H1 (cell line): ENCODE results near the gene AREG. TPM values are rescaled to one million over a fixed set of nuclear protein-coding genes. Genes with fewer than 3 reads are reported as not detected.

ENCODE experiments used
- CTCF ChIA-PET: fragments of 300-600 bp; sonication (Branson Sonifier 250); formaldehyde crosslinking; loops from one replicate; lab custom pipeline; 2021; ENCODE audit not compliant: partially characterized antibody; lab: Charles Lee
- POLR2A ChIA-PET: fragments of 300-600 bp; sonication (Branson Sonifier 250); formaldehyde crosslinking; loops from one replicate; lab custom pipeline; 2021; ENCODE audit warnings: inconsistent platforms; ENCODE audit not compliant: partially characterized antibody; lab: Charles Lee
- DNase-seq, 2 experiments: peaks; one replicate each; pipeline versions ENCODE4 v3.0.0 to v3.0.0-alpha.2; 2010 to 2022; ENCODE audit warnings: low spot score in 2 of 2, low read depth in 1 of 2, mixed read lengths in 1 of 2
- FAIRE-seq: peaks from 2 replicates; lab custom pipeline; 2011; peaks lifted over from hg19 to GRCh38; lab: Jason Lieb, UNC
- H2AFZ ChIP-seq: 2 replicates; pipeline ENCODE4 v1.8.1; 2012; ENCODE audit warnings: low read length, inconsistent platforms
- H2AK5ac ChIP-seq: 2 replicates; pipeline ENCODE4 v1.6.1; 2013; ENCODE audit warnings: low read depth, low read length
- H2BK120ac ChIP-seq: replicated peaks from 2 replicates; pipeline ENCODE3; 2013; ENCODE audit warnings: low read depth, low read length, inconsistent platforms
- H2BK12ac ChIP-seq: 2 replicates; pipeline ENCODE4 v1.6.1; 2013; ENCODE audit warnings: low read depth, low read length
- H2BK15ac ChIP-seq: 2 replicates; pipeline ENCODE4 v1.6.1; 2013; ENCODE audit warnings: low read length
- H2BK20ac ChIP-seq: 2 replicates; pipeline ENCODE4 v1.6.1; 2013; ENCODE audit warnings: low read length
- H2BK5ac ChIP-seq: 2 replicates; pipeline ENCODE4 v1.6.1; 2013; ENCODE audit warnings: low read depth, low read length
- H3K14ac ChIP-seq: 2 replicates; pipeline ENCODE4 v1.6.1; 2013; ENCODE audit warnings: inconsistent platforms; ENCODE audit not compliant: insufficient read length
- H3K18ac ChIP-seq: 2 replicates; pipeline ENCODE4 v1.6.1; 2013; ENCODE audit warnings: low read length; ENCODE audit errors: extremely low read depth
- H3K23ac ChIP-seq: 2 replicates; pipeline ENCODE4 v1.6.1; 2013; ENCODE audit warnings: inconsistent platforms; ENCODE audit not compliant: insufficient read length
- H3K23me2 ChIP-seq: 2 replicates; pipeline ENCODE4 v1.6.1; 2013; ENCODE audit warnings: low read depth, low read length
- H3K27ac ChIP-seq: 2 replicates; pipeline ENCODE4 v1.6.1; 2011; ENCODE audit warnings: low read depth, low read length, inconsistent platforms
- H3K27me3 ChIP-seq, 4 experiments: replicated peaks in 1 of 4; 1 replicate in 1 of 4; 2 replicates in 3 of 4; pipeline versions ENCODE4 v1.6.1 to v1.8.1; 2011 to 2013; ENCODE audit warnings: low read length in 3 of 4, mild to moderate bottlenecking in 3 of 4, inconsistent platforms in 2 of 4, mixed read lengths in 2 of 4, moderate library complexity in 1 of 4; ENCODE audit not compliant: control insufficient read depth in 3 of 4, insufficient read depth in 3 of 4; ENCODE audit errors: extremely low read depth in 1 of 4
- H3K36me3 ChIP-seq, 4 experiments: 2 replicates each; pipeline versions ENCODE4 v1.6.1 to v1.8.1; 2011 to 2013; ENCODE audit warnings: mild to moderate bottlenecking in 4 of 4, low read length in 3 of 4, moderate library complexity in 2 of 4, control low read depth in 1 of 4, inconsistent platforms in 1 of 4; ENCODE audit not compliant: insufficient read depth in 4 of 4, control insufficient read depth in 2 of 4
- H3K4ac ChIP-seq: replicated peaks from 2 replicates; pipeline ENCODE3; 2013; ENCODE audit warnings: low read length, low read depth, mixed read lengths, inconsistent platforms; ENCODE audit not compliant: insufficient read length
- H3K4me1 ChIP-seq, 4 experiments: replicated peaks in 1 of 4; 1 replicate in 1 of 4; 2 replicates in 3 of 4; pipeline versions ENCODE4 v1.6.1 to v1.8.1; 2011 to 2013; ENCODE audit warnings: low read length in 3 of 4, inconsistent platforms in 2 of 4, mixed read lengths in 1 of 4; ENCODE audit not compliant: insufficient read depth in 4 of 4, control insufficient read depth in 3 of 4
- H3K4me2 ChIP-seq, 2 experiments: 2 replicates each; pipeline versions ENCODE4 v1.6.1 to v1.8.1; 2011 to 2013; ENCODE audit warnings: low read depth in 2 of 2, low read length in 2 of 2, control low read depth in 1 of 2, inconsistent platforms in 1 of 2, mild to moderate bottlenecking in 1 of 2; ENCODE audit not compliant: insufficient read depth in 1 of 2
- H3K4me3 ChIP-seq, 4 experiments: fragments of 200-600, 300-600 bp in 1 of 4; sonication (generic), shearing (Covaris generic), sonication (Bioruptor Twin) in 1 of 4; 2 replicates each; pipeline versions ENCODE4 v1.5.1 to v1.8.1; 2011 to 2016; ENCODE audit warnings: low read length in 4 of 4, low read depth in 3 of 4, control low read depth in 2 of 4, inconsistent platforms in 2 of 4, mild to moderate bottlenecking in 2 of 4, mixed read lengths in 1 of 4, moderate library complexity in 1 of 4; ENCODE audit not compliant: insufficient read depth in 2 of 4; ENCODE audit errors: extremely low read depth in 1 of 4
- H3K56ac ChIP-seq: replicated peaks from 2 replicates; pipeline ENCODE3; 2013; ENCODE audit warnings: low read depth, mild to moderate bottlenecking, mixed read lengths, low read length, inconsistent platforms; ENCODE audit not compliant: insufficient read length
- H3K79me1 ChIP-seq: 2 replicates; pipeline ENCODE4 v1.6.1; 2013; ENCODE audit warnings: low read depth, low read length, control low read depth
- H3K79me2 ChIP-seq, 2 experiments: 2 replicates each; pipeline versions ENCODE4 v1.6.1 to v1.8.1; 2012 to 2013; ENCODE audit warnings: low read length in 2 of 2, mild to moderate bottlenecking in 2 of 2, inconsistent platforms in 1 of 2; ENCODE audit not compliant: insufficient read depth in 2 of 2, control insufficient read depth in 1 of 2
- H3K9ac ChIP-seq, 4 experiments: replicated peaks in 1 of 4; 1 replicate in 1 of 4; 2 replicates in 3 of 4; pipeline versions ENCODE4 v1.6.1 to v1.8.1; 2011 to 2013; ENCODE audit warnings: low read depth in 3 of 4, low read length in 3 of 4, control low read depth in 2 of 4, mild to moderate bottlenecking in 2 of 4, moderate library complexity in 2 of 4, inconsistent platforms in 1 of 4; ENCODE audit errors: extremely low read depth in 1 of 4
- H3K9me3 ChIP-seq, 2 experiments: 2 replicates each; pipeline versions ENCODE4 v1.6.1 to v1.8.1; 2012 to 2013; ENCODE audit warnings: mild to moderate bottlenecking in 2 of 2, moderate library complexity in 2 of 2, control low read depth in 1 of 2, inconsistent platforms in 1 of 2, low read depth in 1 of 2, low read length in 1 of 2, mixed read lengths in 1 of 2; ENCODE audit not compliant: insufficient read depth in 2 of 2
- H4K20me1 ChIP-seq, 2 experiments: replicated peaks in 1 of 2; 2 replicates each; pipeline versions ENCODE3 to v1.8.1; 2011 to 2013; ENCODE audit warnings: inconsistent platforms in 2 of 2, low read length in 2 of 2, mild to moderate bottlenecking in 1 of 2; ENCODE audit not compliant: insufficient read depth in 2 of 2, control insufficient read depth in 1 of 2
- H4K5ac ChIP-seq: 2 replicates; pipeline ENCODE4 v1.6.1; 2013; ENCODE audit warnings: low read length, low read depth, mixed read lengths, inconsistent platforms; ENCODE audit not compliant: insufficient read length
- H4K8ac ChIP-seq: 2 replicates; pipeline ENCODE4 v1.8.0; 2013; ENCODE audit warnings: mild to moderate bottlenecking, moderate library complexity, low read length, inconsistent platforms; ENCODE audit not compliant: insufficient read depth; ENCODE audit errors: extremely low read depth
- H4K91ac ChIP-seq: replicated peaks from 2 replicates; pipeline ENCODE3; 2013; ENCODE audit warnings: low read length, mixed read lengths, inconsistent platforms; ENCODE audit not compliant: insufficient read length
- BRCA1 ChIP-seq: IDR thresholded peaks from 2 replicates; pipeline ENCODE4 v1.6.1; 2012; ENCODE audit warnings: low read depth, low read length, improper control_type of control experiment
- CBX8 ChIP-seq: fragments of 300-800, 300-1000 bp; sonication (generic); IDR thresholded peaks from 2 replicates; pipeline ENCODE4 v1.7.1; 2016; ENCODE audit warnings: low read depth, low read length, borderline replicate concordance
- GTF2F1 ChIP-seq: IDR thresholded peaks from 2 replicates; pipeline ENCODE4 v1.6.1; 2012; ENCODE audit warnings: low read depth, low read length, improper control_type of control experiment, borderline replicate concordance
- KDM4A ChIP-seq: IDR thresholded peaks from one replicate; pipeline ENCODE4 v1.7.1; 2012; ENCODE audit warnings: low read depth, mild to moderate bottlenecking, moderate library complexity, low read length, inconsistent platforms; ENCODE audit not compliant: severe bottlenecking
- KDM5A ChIP-seq: fragments of 200-600 bp; IDR thresholded peaks from 2 replicates; pipeline ENCODE4 v1.7.1; 2012; ENCODE audit warnings: mild to moderate bottlenecking, low read length, inconsistent platforms, mixed read lengths
- PHF8 ChIP-seq: fragments of 200-600 bp; sonication (generic); conservative IDR thresholded peaks from 2 replicates; pipeline ENCODE4 v1.7.1; 2012; ENCODE audit warnings: low read depth, mild to moderate bottlenecking, inconsistent platforms, low read length, moderate library complexity
- RBBP5 ChIP-seq: IDR thresholded peaks from 2 replicates; pipeline ENCODE4 v1.7.1; 2012; ENCODE audit warnings: low read depth, mild to moderate bottlenecking, inconsistent platforms, low read length, moderate library complexity, borderline replicate concordance
- SIN3A ChIP-seq, 2 experiments: IDR thresholded peaks in 1 of 2; conservative IDR thresholded peaks in 1 of 2; 2 replicates each; pipeline ENCODE4 v1.6.1; 2011 to 2012; ENCODE audit warnings: low read length in 2 of 2, improper control_type of control experiment in 1 of 2, low read depth in 1 of 2, mild to moderate bottlenecking in 1 of 2
- SIX5 ChIP-seq: IDR thresholded peaks from 2 replicates; pipeline ENCODE4 v1.6.1; 2011; ENCODE audit warnings: mild to moderate bottlenecking, low read depth, low read length
- SP2 ChIP-seq: IDR thresholded peaks from 2 replicates; pipeline ENCODE4 v1.6.1; 2012; ENCODE audit warnings: mild to moderate bottlenecking, low read length, inconsistent platforms
- SUZ12 ChIP-seq: fragments of 200-600 bp; sonication (generic); IDR thresholded peaks from 2 replicates; pipeline ENCODE4 v1.6.1; 2012; ENCODE audit warnings: mild to moderate bottlenecking, inconsistent platforms, low read length, moderate library complexity, mixed read lengths
- TBP ChIP-seq: IDR thresholded peaks from 2 replicates; pipeline ENCODE4 v1.6.1; 2011; ENCODE audit warnings: low read depth, low read length, improper control_type of control experiment
- WGBS, 2 experiments: shearing (Covaris generic) in 1 of 2; methylation state at CpG; one replicate each; pipeline versions ENCODE4 v1.1.6 to v1.1.7; 2013 to 2015; ENCODE audit warnings: low lambda C conversion rate in 2 of 2, mixed read lengths in 2 of 2, inconsistent platforms in 1 of 2, low coverage in 1 of 2, missing lambda C conversion rate in 1 of 2; ENCODE audit not compliant: insufficient replicate concordance in 2 of 2, insufficient coverage in 1 of 2, insufficient read length in 1 of 2; ENCODE audit errors: extremely low coverage in 1 of 2, missing lambda C conversion rate in 1 of 2; 5-methylcytosine and 5-hydroxymethylcytosine counted together
- polyA plus RNA-seq, 7 experiments: library from polyadenylated mRNA; depleted of rRNA in 3 of 7; stranded (reverse) in 5 of 7; unstranded in 2 of 7; fragments of >200 nt in 5 of 7; fragments of 200-250 nt in 2 of 7; gene quantifications; 1 replicate in 5 of 7; 2 replicates in 1 of 7; 4 replicates in 1 of 7; pipeline versions ENCODE4 v1.2.1 to v1.2.3, GENCODE V29; 2011 to 2013; ENCODE audit warnings: missing spikeins in 2 of 7, mixed read lengths in 2 of 7
- total RNA-seq: library from RNA; stranded (reverse); fragmentation: NEBNext Ultra II Directional; extraction: Animal tissue kit (Norgen Biotek cat#: 25700); gene quantifications from 2 replicates; pipeline ENCODE4 v1.2.1, GENCODE V29; 2021

AREG gene
- total and polyA plus RNA-seq, 2 of the 8 experiments (the other 6 are each of a cell fraction or from before 2014, with no cell fraction given), result not detected

DNA sequence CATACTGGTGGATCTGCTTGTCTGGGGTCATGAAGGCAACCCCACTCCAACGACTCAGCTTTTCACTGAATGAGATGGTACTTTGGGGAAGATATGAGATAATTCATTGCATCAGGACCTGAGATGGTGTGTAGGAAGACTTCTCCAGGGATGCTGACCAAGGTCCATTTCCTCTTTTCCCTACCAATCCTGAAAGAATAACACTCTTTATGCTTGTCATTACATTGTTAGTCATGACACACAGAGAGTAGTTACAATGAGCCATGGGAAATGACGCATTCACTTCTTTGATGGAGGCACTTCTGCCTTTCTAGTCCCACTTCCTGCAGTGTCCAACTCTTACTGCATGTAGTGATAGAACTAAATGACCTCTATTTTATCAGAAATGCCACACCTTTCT is 58.6 kb downstream of the AREG start:
- no peaks in the 10 kb centered on the region for H3K23me2 ChIP-seq
- no peak overlapping the region for H3K27ac ChIP-seq
- H4K5ac ChIP-seq, result no peak overlapping the region
- TF ChIP-seq TBP (no peak), KDM4A (no peak), RBBP5 (no peak), GTF2F1 (no peak), CBX8 (no peak), SP2 (no peak), KDM5A (no peak), BRCA1 (no peak), SIX5 (no peak), SUZ12 (no peak), PHF8 (no peak), SIN3A (conservative IDR thresholded peaks at IDR 0.05 in 1 of 2, IDR thresholded peaks at IDR 0.05 in 1 of 2; ENCODE audit: low read depth in 1 of 2, low read length in 2 of 2) (no peak)
- H2BK20ac ChIP-seq, result no peak overlapping the region
- no peaks in the 10 kb centered on the region for H3K27me3 ChIP-seq
- no peak overlapping the region for H4K8ac ChIP-seq
- WGBS, 2 experiments, result 77% methylated on average over 2 of the region's 2 CpGs; no CpG with 5 or more reads in 1 of the 2 experiments
- H4K20me1 ChIP-seq, result no peaks in the 10 kb centered on the region
- no peak overlapping the region for H3K4ac ChIP-seq
- H3K56ac ChIP-seq, result no peak overlapping the region
- no peak overlapping the region for H3K9ac ChIP-seq
- no peak overlapping the region for H4K91ac ChIP-seq
- H2BK120ac ChIP-seq, result no peak overlapping the region
- no peaks in the 10 kb centered on the region for H3K79me2 ChIP-seq
- no peak overlapping the region for H2BK15ac ChIP-seq
- 0 out of 4 replicates have a peak, but pooled peaks cover 0 to 2% of the 10 kb centered on the region in 2 experiments for H3K9me3 ChIP-seq
- H3K14ac ChIP-seq, result no peak overlapping the region
- no peak overlapping the region for H3K23ac ChIP-seq
- H3K36me3 ChIP-seq, result no peaks in the 10 kb centered on the region
- no peak overlapping the region for H3K18ac ChIP-seq
- H2AK5ac ChIP-seq, result no peak overlapping the region
- no peak overlapping the region for H2AFZ ChIP-seq
- H2BK5ac ChIP-seq, result no peak overlapping the region
- H3K4me2 ChIP-seq, result no peak overlapping the region
- no peaks in the 10 kb centered on the region for H3K79me1 ChIP-seq
- FAIRE-seq (no peak), DNase-seq (no peak)
- H3K4me3 ChIP-seq, result no peak overlapping the region
- ChIA-PET POLR2A (no interaction called here), CTCF (interaction anchor here (1.1 to 1.4 kb wide), 3 partner anchors 28 to 139 kb away, joined by 3 to 6 read pairs (median 5); partner anchors contain the start of gene EREG)
- no peak overlapping the region for H2BK12ac ChIP-seq
- H3K4me1 ChIP-seq, result no peaks in the 10 kb centered on the region
